ENCODE data around the gene CCDC106. TPM values are rescaled to one million over a fixed set of nuclear protein-coding genes. Genes with fewer than 3 reads are reported as not detected.
A peak's percentile ranks its signal among the peaks of the same experiment; 100 is the strongest.

Gene CCDC106
- total RNA-seq, 4 donors from 2014 or later: 3.7 to 15.1 (median 8.4) TPM

DNA sequence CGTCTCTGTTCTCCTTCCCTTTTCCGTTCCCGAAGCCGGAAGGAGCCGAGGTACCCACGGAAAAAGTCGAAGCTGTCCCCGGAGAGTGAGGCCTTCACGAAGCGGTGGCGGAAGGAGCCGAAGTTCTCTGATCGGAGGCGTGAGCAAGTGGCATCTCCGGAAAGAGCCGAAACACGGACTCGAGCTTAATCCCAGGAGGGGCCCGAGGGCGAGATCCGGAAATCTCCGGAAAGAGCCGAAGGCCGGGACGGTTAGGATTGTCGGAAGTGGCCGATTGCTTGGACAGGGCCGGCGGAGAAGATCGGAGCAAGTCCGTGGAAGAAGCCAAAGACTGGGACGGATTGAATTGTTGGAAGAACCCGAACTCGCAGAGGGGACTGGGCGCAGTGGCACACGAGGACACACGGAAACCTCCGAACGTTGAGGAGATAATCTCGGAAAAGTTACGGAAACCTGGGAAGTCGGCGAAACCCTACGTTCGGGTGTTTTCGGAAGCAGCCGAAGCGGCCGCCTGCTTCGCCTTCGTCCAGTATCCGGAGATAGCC lies 6.4 kb downstream of the CCDC106 start:
- Histone ChIP-seq H3K4me3 (peak overlapping the region; percentile 64 to 93 (median 79)), H3K27me3 (no peaks in the 10 kb centered on the region), H3K36me3 (no peaks in the 10 kb centered on the region), H3K27ac (peak overlapping the region; percentile 93 to 100 (median 99)), H3K9me3 (no peaks in the 10 kb centered on the region), H3K4me1 (peaks cover 34 to 49% (median 39%) of the 10 kb centered on the region in 4 donors)
- in situ Hi-C loops (cut with MboI; ENCODE audit: low pct_ligation_motif_present in 1 of 4, low pct_unique_long_range_greater_than_20kb in 1 of 4, low sequenced_read_pairs in 3 of 4): no loop called here
- DNase-seq: peak; percentile 99
- intact Hi-C loops (cut with DNase I; ENCODE audit: low total_unique reads): loop anchor here (10.0 kb wide), 1 partner anchor 270 kb away; the partner anchor contains the start of genes RPL28 and TMEM238
- WGBS, 2 donors (ENCODE audit: low coverage in 1 of 2): 0 to 1% methylated on average over 1 to 51 of the region's 52 CpGs
- TF ChIP-seq EP300 (IDR thresholded peaks at IDR 0.05; ENCODE audit: low read depth) (no peak), POLR2A (IDR thresholded peaks at IDR 0.05) (no peak), POLR2AphosphoS5 (IDR thresholded peaks at IDR 0.05) (no peak)
- TF ChIP-seq, protein P1, sequence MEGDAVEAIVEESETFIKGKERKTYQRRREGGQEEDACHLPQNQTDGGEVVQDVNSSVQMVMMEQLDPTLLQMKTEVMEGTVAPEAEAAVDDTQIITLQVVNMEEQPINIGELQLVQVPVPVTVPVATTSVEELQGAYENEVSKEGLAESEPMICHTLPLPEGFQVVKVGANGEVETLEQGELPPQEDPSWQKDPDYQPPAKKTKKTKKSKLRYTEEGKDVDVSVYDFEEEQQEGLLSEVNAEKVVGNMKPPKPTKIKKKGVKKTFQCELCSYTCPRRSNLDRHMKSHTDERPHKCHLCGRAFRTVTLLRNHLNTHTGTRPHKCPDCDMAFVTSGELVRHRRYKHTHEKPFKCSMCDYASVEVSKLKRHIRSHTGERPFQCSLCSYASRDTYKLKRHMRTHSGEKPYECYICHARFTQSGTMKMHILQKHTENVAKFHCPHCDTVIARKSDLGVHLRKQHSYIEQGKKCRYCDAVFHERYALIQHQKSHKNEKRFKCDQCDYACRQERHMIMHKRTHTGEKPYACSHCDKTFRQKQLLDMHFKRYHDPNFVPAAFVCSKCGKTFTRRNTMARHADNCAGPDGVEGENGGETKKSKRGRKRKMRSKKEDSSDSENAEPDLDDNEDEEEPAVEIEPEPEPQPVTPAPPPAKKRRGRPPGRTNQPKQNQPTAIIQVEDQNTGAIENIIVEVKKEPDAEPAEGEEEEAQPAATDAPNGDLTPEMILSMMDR (IDR thresholded peaks at IDR 0.05): no peak

DNA sequence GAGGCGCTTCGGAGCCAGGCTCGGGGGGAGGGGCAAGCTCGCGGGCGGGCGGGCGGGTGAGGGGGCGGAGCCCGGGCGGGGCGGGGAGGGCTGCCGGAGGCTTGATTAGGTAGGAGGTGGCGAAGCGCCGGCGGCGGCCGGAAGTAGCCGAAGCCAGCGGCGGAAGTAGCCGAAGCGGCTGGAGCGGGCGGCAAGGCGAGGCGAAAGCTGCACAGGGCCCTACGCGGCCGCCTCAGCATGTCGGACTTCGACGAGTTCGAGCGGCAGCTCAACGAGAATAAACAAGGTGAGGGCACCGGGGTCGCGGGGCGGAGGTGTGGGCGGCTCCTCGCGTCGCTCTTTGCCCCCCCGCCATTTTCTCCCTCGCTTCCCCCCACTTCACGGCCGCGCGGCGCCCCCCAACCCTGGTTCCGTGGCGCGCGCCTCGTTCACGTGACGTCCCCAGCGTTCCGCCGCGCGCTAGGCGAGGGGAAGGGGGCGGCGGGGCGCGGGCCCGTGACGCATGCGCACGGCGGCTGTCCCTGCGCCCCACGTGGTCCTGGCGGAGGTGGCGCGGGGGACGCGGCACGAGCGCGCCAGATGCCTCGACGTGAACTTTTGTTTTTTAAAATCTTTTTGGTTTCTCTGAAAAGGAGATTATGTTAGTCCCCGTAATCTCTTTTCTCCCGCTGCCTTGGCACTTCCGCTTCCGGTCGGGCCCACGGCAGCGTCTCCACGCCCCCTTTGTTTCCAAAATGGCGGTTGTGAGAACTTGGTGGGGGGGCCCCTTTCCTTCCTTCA lies 7.0 kb downstream of the CCDC106 start, which contains the start of gene U2AF2:
U2AF2 (plus strand) TSS at position 168 of the 780 bp plus-strand sequence; CDS start at position 238, 70 bp downstream.
- intact Hi-C loops (cut with DNase I; ENCODE audit: low total_unique reads): loop anchor here (10.0 kb wide), 1 partner anchor 270 kb away; the partner anchor contains the start of genes RPL28 and TMEM238
- H3K4me1 ChIP-seq: peaks cover 32 to 49% (median 41%) of the 10 kb centered on the region in 4 donors

DNA sequence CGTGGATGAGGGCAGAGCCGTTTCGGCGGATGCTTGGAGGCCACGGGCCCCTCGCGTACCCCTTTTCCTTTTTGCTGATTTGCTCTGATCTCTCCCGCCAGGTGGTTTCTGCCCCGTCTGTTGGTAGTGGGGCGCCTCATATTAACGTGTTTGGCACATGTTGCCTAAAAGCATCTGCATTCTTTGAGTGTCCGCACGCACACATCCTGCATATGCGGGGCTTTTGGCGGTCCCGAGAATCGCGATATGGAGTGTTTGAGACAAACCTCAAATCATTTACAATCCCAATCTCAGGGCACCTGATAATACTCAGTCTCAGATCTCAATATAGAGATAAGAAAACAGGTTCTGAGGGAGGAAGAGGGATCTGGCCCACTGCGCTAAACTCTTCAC lies 7.6 kb downstream of the CCDC106 start:
- peak overlapping the region; percentile 66 to 96 (median 92) for H3K4me3 ChIP-seq
- H3K4me1 ChIP-seq: peaks cover 32 to 49% (median 41%) of the 10 kb centered on the region in 4 donors
- no peaks in the 10 kb centered on the region for H3K9me3 ChIP-seq
- no peak for DNase-seq
- in situ Hi-C loops (cut with MboI; ENCODE audit: low pct_ligation_motif_present in 1 of 4, low pct_unique_long_range_greater_than_20kb in 1 of 4, low sequenced_read_pairs in 3 of 4) (no loop called here), intact Hi-C loops (cut with DNase I; ENCODE audit: low total_unique reads) (loop anchor here (10.0 kb wide), 1 partner anchor 271 kb away; the partner anchor contains the start of genes RPL28 and TMEM238)
- H3K36me3 ChIP-seq: peaks cover 0 to 6% (median 0%) of the 10 kb centered on the region in 4 donors
- TF ChIP-seq POLR2A (IDR thresholded peaks at IDR 0.05): no peak
- TF ChIP-seq EP300 (IDR thresholded peaks at IDR 0.05; ENCODE audit: low read depth): no peak
- TF ChIP-seq, protein P1 (IDR thresholded peaks at IDR 0.05): no peak
- no peak for TF ChIP-seq POLR2AphosphoS5 (IDR thresholded peaks at IDR 0.05)
- no peaks in the 10 kb centered on the region for H3K27me3 ChIP-seq
- H3K27ac ChIP-seq: peak overlapping the region; percentile 93 to 100 (median 99)
- WGBS, 2 donors (ENCODE audit: low coverage in 1 of 2): 0% methylated on average over 1 to 19 of the region's 19 CpGs

More for the DNA sequence above, 7.0 kb downstream of the CCDC106 start, which contains the start of gene U2AF2:
- Histone ChIP-seq H3K36me3 (no peaks in the 10 kb centered on the region), H3K27ac (peak within 1 kb of the TSS; percentile 93 to 100 (median 99)), H3K9me3 (no peaks in the 10 kb centered on the region), H3K4me3 (peak within 1 kb of the TSS; percentile 66 to 96 (median 92)), H3K27me3 (no peaks in the 10 kb centered on the region)
- 0% methylated on average over 65 of the region's 95 CpGs; no CpG with 5 or more reads in 1 of the 2 donors for WGBS, 2 donors (ENCODE audit: low coverage in 1 of 2)
- in situ Hi-C loops (cut with MboI; ENCODE audit: low pct_ligation_motif_present in 1 of 4, low pct_unique_long_range_greater_than_20kb in 1 of 4, low sequenced_read_pairs in 3 of 4): no loop called here
- DNase-seq: peak; percentile 97
- TF ChIP-seq EP300 (IDR thresholded peaks at IDR 0.05; ENCODE audit: low read depth) (no peak), POLR2AphosphoS5 (IDR thresholded peaks at IDR 0.05) (peak; percentile 58 to 87 (median 73)), POLR2A (IDR thresholded peaks at IDR 0.05) (peak; percentile 72)
- TF ChIP-seq, protein P1 (IDR thresholded peaks at IDR 0.05): no peak

DNA sequence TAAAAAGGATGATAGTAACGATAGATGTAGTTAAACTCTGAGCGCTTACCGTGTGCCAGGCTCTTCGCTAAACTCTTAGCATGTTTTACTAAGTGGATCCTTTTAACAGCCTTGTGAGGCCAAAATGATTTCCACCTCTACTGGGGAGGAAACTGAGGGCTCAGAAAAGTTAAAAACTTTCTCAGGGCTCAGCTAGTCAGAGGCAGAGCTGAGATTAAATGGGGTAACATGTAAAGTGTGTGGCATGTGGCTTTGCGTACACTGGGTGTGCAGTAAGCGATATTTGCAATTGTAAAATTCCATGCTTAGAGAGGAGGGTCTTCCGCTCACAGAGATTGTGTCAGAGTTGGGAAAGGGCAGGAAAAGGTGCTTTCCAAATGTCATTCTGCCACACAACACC lies 8.5 kb downstream of the CCDC106 start:
- Histone ChIP-seq H3K27ac (peak overlapping the region in 2 of 4 donors; percentile 9 to 18), H3K4me3 (peak overlapping the region in 3 of 4 donors; percentile 66 to 93 (median 92)), H3K9me3 (no peaks in the 10 kb centered on the region), H3K36me3 (peaks cover 0 to 14% (median 3%) of the 10 kb centered on the region in 4 donors), H3K4me1 (peaks cover 32 to 49% (median 41%) of the 10 kb centered on the region in 4 donors), H3K27me3 (no peaks in the 10 kb centered on the region)
- TF ChIP-seq, protein P1 (IDR thresholded peaks at IDR 0.05): no peak
- TF ChIP-seq POLR2A (IDR thresholded peaks at IDR 0.05) (no peak), EP300 (IDR thresholded peaks at IDR 0.05; ENCODE audit: low read depth) (no peak), POLR2AphosphoS5 (IDR thresholded peaks at IDR 0.05) (no peak)
- intact Hi-C loops (cut with DNase I; ENCODE audit: low total_unique reads): loop anchor here (10.0 kb wide), 1 partner anchor 272 kb away; the partner anchor contains the start of genes RPL28 and TMEM238
- WGBS, 2 donors (ENCODE audit: low coverage in 1 of 2): 39 to 44% methylated on average over 7 of the region's 7 CpGs
- DNase-seq: no peak
- in situ Hi-C loops (cut with MboI; ENCODE audit: low pct_ligation_motif_present in 1 of 4, low pct_unique_long_range_greater_than_20kb in 1 of 4, low sequenced_read_pairs in 3 of 4): no loop called here

Data from transverse colon (tissue), 4 donors.